Epithelial cell of proximal tubule (primary cell): ENCODE measurements around the gene PTPRN2. TPM values are rescaled to one million over a fixed set of nuclear protein-coding genes. Genes with fewer than 3 reads are reported as not detected.
"Not testable (repeated sequence)": the region's sequence is repeated elsewhere in the genome, so short reads cannot be mapped to it uniquely, and the experiment has no call there.

Experiments
- DNase-seq: peaks from one replicate; pipeline ENCODE4 v3.0.0-alpha.2; 2011; ENCODE audit warnings: low read depth
- H3K4me3 ChIP-seq: 2 replicates; pipeline ENCODE4 v1.5.1; 2011; ENCODE audit warnings: low read depth, mild to moderate bottlenecking, low read length
- total RNA-seq: library from RNA; depleted of rRNA; stranded (reverse); fragments of >200 nt; gene quantifications from 2 replicates; pipeline ENCODE4 v1.2.3, GENCODE V29; 2015
- TF ChIP-seq, protein P1 (sequence below): conservative IDR thresholded peaks from 2 replicates; pipeline ENCODE4 v1.5.1; 2012; ENCODE audit warnings: low read depth, mild to moderate bottlenecking, low read length

Gene PTPRN2
- total RNA-seq, 1 donor from 2014 or later = 2.8 TPM

DNA sequence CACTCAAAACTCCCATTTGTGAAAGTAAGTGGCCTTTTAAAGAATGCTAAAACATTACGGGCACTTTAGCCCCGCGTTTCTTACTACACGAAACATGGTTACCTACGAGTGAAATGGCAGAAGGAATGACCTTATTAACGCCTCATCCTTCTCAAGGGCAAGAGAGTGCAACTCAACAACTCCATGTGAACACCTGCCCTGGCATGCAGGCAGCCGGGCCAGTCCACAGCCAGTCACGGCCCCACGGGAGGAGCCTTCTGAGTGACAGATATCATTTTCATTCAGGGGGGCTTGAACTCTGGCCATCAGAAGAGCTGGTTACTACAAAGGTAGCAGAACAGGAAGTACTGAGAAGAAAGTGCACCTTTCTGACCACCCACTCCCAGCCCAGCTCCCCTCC, 236.1 kb downstream of the PTPRN2 start:
- TF ChIP-seq, protein P1, sequence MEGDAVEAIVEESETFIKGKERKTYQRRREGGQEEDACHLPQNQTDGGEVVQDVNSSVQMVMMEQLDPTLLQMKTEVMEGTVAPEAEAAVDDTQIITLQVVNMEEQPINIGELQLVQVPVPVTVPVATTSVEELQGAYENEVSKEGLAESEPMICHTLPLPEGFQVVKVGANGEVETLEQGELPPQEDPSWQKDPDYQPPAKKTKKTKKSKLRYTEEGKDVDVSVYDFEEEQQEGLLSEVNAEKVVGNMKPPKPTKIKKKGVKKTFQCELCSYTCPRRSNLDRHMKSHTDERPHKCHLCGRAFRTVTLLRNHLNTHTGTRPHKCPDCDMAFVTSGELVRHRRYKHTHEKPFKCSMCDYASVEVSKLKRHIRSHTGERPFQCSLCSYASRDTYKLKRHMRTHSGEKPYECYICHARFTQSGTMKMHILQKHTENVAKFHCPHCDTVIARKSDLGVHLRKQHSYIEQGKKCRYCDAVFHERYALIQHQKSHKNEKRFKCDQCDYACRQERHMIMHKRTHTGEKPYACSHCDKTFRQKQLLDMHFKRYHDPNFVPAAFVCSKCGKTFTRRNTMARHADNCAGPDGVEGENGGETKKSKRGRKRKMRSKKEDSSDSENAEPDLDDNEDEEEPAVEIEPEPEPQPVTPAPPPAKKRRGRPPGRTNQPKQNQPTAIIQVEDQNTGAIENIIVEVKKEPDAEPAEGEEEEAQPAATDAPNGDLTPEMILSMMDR = no peak
- no peak for DNase-seq
- H3K4me3 ChIP-seq = no peak overlapping the region

DNA sequence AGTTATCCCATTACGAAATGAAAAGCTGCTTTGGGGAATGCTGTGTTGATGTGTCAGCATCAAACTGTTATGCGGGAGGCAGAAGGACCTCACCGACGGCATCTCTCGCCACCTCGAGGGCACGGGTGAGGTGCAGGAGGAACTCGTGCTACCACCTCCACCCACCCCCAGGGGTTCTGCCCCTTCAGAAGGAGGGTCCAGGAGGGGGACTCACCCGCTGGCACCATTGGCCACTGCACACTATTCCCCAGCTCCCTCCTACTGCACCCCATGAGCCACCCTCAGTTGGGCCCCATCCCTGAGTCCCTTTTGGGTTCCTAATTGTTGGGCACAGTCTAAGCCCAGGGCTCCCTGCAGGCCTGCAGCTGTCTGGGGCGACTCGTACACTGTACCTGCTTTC, 236.6 kb downstream of the PTPRN2 start:
- no peak overlapping the region for H3K4me3 ChIP-seq
- TF ChIP-seq, protein P1 = no peak
- DNase-seq = no peak

DNA sequence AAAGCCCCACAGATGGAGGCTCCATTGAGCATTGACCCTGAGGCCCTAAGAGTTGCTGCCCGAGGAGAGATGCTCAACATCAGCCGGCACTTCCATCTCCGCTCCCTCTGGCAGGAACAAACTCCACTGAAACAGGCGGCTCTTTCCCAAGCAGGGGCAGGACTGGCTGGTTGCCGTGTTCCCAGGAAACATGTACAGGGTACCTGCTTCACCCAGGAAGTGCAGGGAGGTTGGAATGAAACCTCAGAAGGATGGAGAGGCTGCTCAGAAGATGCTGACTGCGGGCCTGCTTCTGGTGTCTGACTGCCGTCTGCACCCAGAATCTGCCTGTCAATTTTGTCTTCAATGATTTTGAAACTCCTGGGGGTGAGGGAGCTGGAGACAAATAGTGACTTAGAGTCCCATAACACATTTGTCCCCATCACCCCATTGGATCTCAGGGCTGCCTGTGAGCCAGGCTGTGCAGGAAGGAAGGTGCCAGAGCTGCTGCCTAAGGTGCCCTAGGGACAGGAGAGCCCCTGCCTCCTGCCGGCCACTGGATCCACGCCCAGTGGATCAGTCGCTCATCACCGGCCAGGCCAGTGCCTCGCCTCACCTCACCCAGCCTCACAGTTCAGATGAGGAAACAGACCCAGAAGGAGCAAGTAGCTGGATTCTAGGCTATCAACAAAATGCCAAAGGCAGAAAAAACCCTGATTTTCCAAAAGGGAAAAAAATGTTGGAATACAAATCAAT, 237.3 kb downstream of the PTPRN2 start:
- H3K4me3 ChIP-seq = no peak overlapping the region
- TF ChIP-seq, protein P1 = no peak
- no peak for DNase-seq

DNA sequence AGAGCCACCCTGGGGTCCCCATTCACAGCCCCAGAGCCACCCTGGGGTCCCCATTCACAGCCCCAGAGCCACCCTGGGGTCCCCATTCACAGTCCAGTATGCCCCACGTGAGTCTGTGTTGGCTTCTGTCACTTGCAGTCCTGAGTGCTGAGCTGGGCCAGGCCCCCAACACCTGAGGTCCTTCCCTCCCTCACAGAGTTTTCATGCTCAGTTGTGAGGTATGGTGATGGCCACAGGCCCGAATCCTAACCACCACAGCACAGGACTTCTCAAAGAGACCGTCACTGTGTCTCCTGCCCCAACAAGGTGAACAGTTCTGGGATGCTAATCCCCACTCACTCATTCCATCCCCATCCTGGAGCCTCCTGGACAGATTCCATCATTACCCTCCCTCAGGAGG, 239.2 kb downstream of the PTPRN2 start:
- TF ChIP-seq, protein P1 = no peak
- no peak for DNase-seq
- no peak overlapping the region for H3K4me3 ChIP-seq

DNA sequence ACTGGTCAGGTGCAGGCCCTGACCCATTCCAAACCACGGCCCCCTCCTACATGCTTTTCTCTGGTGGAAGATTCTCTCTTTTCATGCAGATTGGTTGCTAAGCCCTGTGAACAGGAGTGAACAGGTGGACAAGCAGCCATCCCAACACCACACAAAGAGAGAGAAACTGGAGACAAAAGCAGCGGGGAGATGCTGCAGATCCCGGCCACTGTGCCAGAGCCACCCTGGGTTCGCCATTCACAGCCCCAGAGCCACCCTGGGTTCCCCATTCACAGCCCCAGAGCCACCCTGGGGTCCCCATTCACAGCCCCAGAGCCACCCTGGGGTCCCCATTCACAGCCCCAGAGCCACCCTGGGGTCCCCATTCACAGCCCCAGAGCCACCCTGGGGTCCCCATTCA, 239.6 kb downstream of the PTPRN2 start:
- DNase-seq, H3K4me3 ChIP-seq: not testable (repeated sequence)

DNA sequence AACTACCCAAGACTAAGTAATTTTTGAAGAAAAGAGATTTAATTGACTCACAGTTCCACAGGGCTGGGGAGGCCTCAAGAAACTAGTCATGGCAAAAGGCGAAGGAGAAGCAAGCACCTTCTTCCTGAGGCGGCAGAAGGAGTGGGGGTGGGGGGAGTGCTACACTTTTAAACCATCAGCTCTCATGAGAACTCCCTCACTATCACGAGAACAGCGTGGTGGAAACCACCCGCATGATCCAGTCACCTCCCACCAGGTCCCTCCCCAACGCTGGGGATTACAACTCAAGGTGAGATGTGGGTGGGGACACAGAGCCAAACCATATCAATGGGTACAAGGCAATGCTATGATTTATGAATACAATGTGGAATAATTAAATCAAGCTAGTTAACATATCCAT, 241.9 kb downstream of the PTPRN2 start:
- TF ChIP-seq, protein P1 = no peak
- H3K4me3 ChIP-seq = no peak overlapping the region
- DNase-seq = no peak

DNA sequence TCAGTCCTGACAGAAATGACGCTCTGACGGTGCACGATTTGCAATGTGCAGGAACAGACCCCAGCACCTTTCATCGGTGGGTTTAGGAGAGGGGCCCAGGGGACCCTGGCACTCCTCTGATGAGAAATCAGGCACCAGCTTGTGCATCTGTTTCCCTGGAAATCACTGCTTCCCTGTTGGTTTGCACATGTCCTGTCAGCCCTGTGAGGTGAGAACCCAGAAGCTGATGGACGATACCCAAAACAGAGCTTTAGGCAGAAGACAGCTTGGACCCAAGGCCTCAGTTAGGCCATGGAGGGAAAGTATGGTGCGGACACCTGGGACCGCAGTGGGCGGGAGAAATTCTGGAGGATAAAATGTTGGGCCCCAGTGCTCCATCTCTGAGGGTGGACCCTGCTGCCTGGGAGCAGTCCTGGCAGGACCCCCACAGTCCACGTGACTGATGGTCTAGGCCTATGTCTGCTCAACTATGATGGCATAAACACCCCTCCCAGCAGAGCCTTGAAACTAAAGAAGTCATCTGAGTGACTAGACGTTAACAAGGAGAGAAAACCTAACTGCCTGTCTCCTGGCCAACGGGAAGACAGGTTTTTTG, 242.8 kb downstream of the PTPRN2 start:
- no peak for DNase-seq
- TF ChIP-seq, protein P1 = no peak
- no peak overlapping the region for H3K4me3 ChIP-seq
